Measurements from ENCODE around the gene LMO1. TPM values are rescaled to one million over a fixed set of nuclear protein-coding genes. Genes with fewer than 3 reads are reported as not detected.

The LMO1 gene
- total and polyA plus RNA-seq, 4 donors = not detected

DNA sequence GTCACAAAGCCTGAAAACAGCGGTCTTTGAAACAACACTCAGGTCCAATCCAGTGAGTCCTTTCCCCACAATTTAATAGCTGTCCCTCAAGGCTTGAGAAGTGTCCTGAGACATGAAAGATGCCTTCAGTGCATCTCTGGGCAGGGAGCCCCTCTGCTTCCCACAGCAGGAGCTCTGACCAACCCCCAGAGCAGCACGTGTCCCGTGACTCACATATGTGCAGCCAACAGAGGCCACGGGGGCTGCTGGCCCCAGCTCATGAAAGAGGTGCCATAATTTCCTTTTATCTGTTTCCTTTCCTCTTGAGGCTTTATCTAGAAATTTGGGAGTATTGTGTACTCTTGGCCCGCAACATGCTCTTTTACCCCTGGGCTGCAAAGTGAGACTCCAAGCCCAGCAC, 33.2 kb upstream of the LMO1 start:
- Histone ChIP-seq H3K9ac (ENCODE audit: low read depth in 1 of 2, low read length in 2 of 2) (no peak overlapping the region), H3K4me3 (ENCODE audit: low read depth in 1 of 3, low read length in 3 of 3) (no peak overlapping the region), H3K27ac (ENCODE audit: low read depth in 1 of 2, low read length in 2 of 2) (no peak overlapping the region), H3K9me3 (ENCODE audit: control insufficient read depth in 4 of 4, low read length in 3 of 4) (no peaks in the 10 kb centered on the region), H3K4me1 (ENCODE audit: control insufficient read depth in 4 of 4, insufficient read depth in 4 of 4, low read length in 3 of 4) (no peaks in the 10 kb centered on the region), H3K36me3 (ENCODE audit: control insufficient read depth in 4 of 4, insufficient read depth in 3 of 4, low read depth in 1 of 4, low read length in 3 of 4) (no peaks in the 10 kb centered on the region), H3K27me3 (ENCODE audit: control insufficient read depth in 4 of 4, insufficient read depth in 4 of 4, low read length in 3 of 4) (no peaks in the 10 kb centered on the region)
- TF ChIP-seq, protein P1, sequence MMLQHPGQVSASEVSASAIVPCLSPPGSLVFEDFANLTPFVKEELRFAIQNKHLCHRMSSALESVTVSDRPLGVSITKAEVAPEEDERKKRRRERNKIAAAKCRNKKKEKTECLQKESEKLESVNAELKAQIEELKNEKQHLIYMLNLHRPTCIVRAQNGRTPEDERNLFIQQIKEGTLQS (IDR thresholded peaks at IDR 0.05) = no peak
- TF ChIP-seq SP1 (IDR thresholded peaks at IDR 0.05) (no peak), JUND (IDR thresholded peaks at IDR 0.05) (no peak), RAD21 (IDR thresholded peaks at IDR 0.05) (no peak), FOXA1 (IDR thresholded peaks at IDR 0.05) (no peak), EGR1 (IDR thresholded peaks at IDR 0.05; ENCODE audit: low read depth in 2 of 2) (no peak), TAF1 (conservative IDR thresholded peaks at IDR 0.05) (no peak), RXRA (IDR thresholded peaks at IDR 0.05) (no peak), YY1 (IDR thresholded peaks at IDR 0.05) (no peak), FOXA2 (IDR thresholded peaks at IDR 0.05) (no peak), HNF4G (IDR thresholded peaks at IDR 0.05) (no peak), GABPA (IDR thresholded peaks at IDR 0.05 in 1 of 2, conservative IDR thresholded peaks at IDR 0.05 in 1 of 2) (no peak), HNF4A (conservative IDR thresholded peaks at IDR 0.05) (no peak), NR2F2 (IDR thresholded peaks at IDR 0.05) (no peak)
- TF ChIP-seq, protein P2, sequence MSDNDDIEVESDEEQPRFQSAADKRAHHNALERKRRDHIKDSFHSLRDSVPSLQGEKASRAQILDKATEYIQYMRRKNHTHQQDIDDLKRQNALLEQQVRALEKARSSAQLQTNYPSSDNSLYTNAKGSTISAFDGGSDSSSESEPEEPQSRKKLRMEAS (IDR thresholded peaks at IDR 0.05) = no peak
- TF ChIP-seq, protein P3, sequence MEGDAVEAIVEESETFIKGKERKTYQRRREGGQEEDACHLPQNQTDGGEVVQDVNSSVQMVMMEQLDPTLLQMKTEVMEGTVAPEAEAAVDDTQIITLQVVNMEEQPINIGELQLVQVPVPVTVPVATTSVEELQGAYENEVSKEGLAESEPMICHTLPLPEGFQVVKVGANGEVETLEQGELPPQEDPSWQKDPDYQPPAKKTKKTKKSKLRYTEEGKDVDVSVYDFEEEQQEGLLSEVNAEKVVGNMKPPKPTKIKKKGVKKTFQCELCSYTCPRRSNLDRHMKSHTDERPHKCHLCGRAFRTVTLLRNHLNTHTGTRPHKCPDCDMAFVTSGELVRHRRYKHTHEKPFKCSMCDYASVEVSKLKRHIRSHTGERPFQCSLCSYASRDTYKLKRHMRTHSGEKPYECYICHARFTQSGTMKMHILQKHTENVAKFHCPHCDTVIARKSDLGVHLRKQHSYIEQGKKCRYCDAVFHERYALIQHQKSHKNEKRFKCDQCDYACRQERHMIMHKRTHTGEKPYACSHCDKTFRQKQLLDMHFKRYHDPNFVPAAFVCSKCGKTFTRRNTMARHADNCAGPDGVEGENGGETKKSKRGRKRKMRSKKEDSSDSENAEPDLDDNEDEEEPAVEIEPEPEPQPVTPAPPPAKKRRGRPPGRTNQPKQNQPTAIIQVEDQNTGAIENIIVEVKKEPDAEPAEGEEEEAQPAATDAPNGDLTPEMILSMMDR (IDR thresholded peaks at IDR 0.05; ENCODE audit: low read depth, low read length, missing input control) = no peak
- TF ChIP-seq, protein P4, sequence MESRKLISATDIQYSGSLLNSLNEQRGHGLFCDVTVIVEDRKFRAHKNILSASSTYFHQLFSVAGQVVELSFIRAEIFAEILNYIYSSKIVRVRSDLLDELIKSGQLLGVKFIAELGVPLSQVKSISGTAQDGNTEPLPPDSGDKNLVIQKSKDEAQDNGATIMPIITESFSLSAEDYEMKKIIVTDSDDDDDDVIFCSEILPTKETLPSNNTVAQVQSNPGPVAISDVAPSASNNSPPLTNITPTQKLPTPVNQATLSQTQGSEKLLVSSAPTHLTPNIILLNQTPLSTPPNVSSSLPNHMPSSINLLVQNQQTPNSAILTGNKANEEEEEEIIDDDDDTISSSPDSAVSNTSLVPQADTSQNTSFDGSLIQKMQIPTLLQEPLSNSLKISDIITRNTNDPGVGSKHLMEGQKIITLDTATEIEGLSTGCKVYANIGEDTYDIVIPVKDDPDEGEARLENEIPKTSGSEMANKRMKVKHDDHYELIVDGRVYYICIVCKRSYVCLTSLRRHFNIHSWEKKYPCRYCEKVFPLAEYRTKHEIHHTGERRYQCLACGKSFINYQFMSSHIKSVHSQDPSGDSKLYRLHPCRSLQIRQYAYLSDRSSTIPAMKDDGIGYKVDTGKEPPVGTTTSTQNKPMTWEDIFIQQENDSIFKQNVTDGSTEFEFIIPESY (IDR thresholded peaks at IDR 0.05) = no peak
- TF ChIP-seq, protein P5, sequence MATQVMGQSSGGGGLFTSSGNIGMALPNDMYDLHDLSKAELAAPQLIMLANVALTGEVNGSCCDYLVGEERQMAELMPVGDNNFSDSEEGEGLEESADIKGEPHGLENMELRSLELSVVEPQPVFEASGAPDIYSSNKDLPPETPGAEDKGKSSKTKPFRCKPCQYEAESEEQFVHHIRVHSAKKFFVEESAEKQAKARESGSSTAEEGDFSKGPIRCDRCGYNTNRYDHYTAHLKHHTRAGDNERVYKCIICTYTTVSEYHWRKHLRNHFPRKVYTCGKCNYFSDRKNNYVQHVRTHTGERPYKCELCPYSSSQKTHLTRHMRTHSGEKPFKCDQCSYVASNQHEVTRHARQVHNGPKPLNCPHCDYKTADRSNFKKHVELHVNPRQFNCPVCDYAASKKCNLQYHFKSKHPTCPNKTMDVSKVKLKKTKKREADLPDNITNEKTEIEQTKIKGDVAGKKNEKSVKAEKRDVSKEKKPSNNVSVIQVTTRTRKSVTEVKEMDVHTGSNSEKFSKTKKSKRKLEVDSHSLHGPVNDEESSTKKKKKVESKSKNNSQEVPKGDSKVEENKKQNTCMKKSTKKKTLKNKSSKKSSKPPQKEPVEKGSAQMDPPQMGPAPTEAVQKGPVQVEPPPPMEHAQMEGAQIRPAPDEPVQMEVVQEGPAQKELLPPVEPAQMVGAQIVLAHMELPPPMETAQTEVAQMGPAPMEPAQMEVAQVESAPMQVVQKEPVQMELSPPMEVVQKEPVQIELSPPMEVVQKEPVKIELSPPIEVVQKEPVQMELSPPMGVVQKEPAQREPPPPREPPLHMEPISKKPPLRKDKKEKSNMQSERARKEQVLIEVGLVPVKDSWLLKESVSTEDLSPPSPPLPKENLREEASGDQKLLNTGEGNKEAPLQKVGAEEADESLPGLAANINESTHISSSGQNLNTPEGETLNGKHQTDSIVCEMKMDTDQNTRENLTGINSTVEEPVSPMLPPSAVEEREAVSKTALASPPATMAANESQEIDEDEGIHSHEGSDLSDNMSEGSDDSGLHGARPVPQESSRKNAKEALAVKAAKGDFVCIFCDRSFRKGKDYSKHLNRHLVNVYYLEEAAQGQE (IDR thresholded peaks at IDR 0.05) = no peak
- no peak for DNase-seq (ENCODE audit: low spot score)
- 86% methylated on average over 5 of the region's 5 CpGs for WGBS
